AG09309 (cell line): ENCODE measurements around the gene OR4D1.

ENCODE experiments used
- DNase-seq: peaks from one replicate; pipeline ENCODE4 v3.0.0-alpha.2; 2010; ENCODE audit warnings: low read depth
- H3K4me3 ChIP-seq: 2 replicates; pipeline ENCODE4 v1.5.1; 2011; ENCODE audit warnings: mild to moderate bottlenecking, low read depth, low read length, moderate library complexity; ENCODE audit not compliant: control insufficient read depth
- CTCF ChIP-seq: IDR thresholded peaks from 2 replicates; pipeline ENCODE4 v1.5.1; 2011; ENCODE audit warnings: mild to moderate bottlenecking, low read depth, low read length, inconsistent platforms; ENCODE audit not compliant: insufficient read depth, control insufficient read depth; ENCODE audit errors: missing control alignments

The OR4D1 gene

GRCh38 chr17:58153046-58153445 lies 4.9 kb downstream of the OR4D1 start:
- no peak for TF ChIP-seq CTCF
- no peak for DNase-seq
- H3K4me3 ChIP-seq, result no peak overlapping the region

- TF ChIP-seq CTCF, result no peak
- no peak for DNase-seq
- H3K4me3 ChIP-seq, result no peak overlapping the region
Measured at GRCh38 chr17:58153671-58154070, 5.5 kb downstream of the OR4D1 start.

- DNase-seq, result no peak
- no peak overlapping the region; the same call in none of the 2 replicates for H3K4me3 ChIP-seq
- no peak for TF ChIP-seq CTCF
Measured at GRCh38 chr17:58156839-58157803, 8.9 kb downstream of the OR4D1 start.

- DNase-seq, result no peak
- no peak for TF ChIP-seq CTCF
- H3K4me3 ChIP-seq, result no peak overlapping the region
Measured at GRCh38 chr17:58158181-58158580, 10.0 kb downstream of the OR4D1 start.

GRCh38 chr17:58161566-58161965 lies 13.4 kb downstream of the OR4D1 start:
- TF ChIP-seq CTCF, result no peak
- DNase-seq, result no peak
- no peak overlapping the region for H3K4me3 ChIP-seq

- H3K4me3 ChIP-seq, result no peak overlapping the region
- no peak for DNase-seq
- no peak for TF ChIP-seq CTCF
Measured at GRCh38 chr17:58165981-58166380, 17.8 kb downstream of the OR4D1 start.
